Loucy (cell line): ENCODE measurements around the gene NEK6.

Source experiments
- EZH2phosphoT487 ChIP-seq: fragments of 200-600 bp; IDR thresholded peaks from 2 replicates; pipeline ENCODE4 v1.6.1; 2018; ENCODE audit warnings: antibody characterized with exemption, mild to moderate bottlenecking, moderate library complexity, borderline replicate concordance
- TF ChIP-seq, protein P1 (sequence below): fragments of 200-600 bp; sonication (generic); conservative IDR thresholded peaks from 2 replicates; pipeline ENCODE4 v1.5.1; 2014; ENCODE audit warnings: mild to moderate bottlenecking, antibody characterized with exemption, low read length

- TF ChIP-seq, protein P1, sequence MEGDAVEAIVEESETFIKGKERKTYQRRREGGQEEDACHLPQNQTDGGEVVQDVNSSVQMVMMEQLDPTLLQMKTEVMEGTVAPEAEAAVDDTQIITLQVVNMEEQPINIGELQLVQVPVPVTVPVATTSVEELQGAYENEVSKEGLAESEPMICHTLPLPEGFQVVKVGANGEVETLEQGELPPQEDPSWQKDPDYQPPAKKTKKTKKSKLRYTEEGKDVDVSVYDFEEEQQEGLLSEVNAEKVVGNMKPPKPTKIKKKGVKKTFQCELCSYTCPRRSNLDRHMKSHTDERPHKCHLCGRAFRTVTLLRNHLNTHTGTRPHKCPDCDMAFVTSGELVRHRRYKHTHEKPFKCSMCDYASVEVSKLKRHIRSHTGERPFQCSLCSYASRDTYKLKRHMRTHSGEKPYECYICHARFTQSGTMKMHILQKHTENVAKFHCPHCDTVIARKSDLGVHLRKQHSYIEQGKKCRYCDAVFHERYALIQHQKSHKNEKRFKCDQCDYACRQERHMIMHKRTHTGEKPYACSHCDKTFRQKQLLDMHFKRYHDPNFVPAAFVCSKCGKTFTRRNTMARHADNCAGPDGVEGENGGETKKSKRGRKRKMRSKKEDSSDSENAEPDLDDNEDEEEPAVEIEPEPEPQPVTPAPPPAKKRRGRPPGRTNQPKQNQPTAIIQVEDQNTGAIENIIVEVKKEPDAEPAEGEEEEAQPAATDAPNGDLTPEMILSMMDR: no peak
- no peak for TF ChIP-seq EZH2phosphoT487
Observed at GRCh38 chr9:124388275-124389048, 130.7 kb downstream of the NEK6 start.
